Measurements from ENCODE around the gene SSTR3.
"Not testable (repeated sequence)": the region's sequence is repeated elsewhere in the genome, so short reads cannot be mapped to it uniquely, and the experiment has no call there.

Gene SSTR3

GRCh38 chr22:37182949-37183245 is 29.4 kb downstream of the SSTR3 start:
- no peak for DNase-seq (ENCODE audit: low read depth in 1 of 2, low spot score in 1 of 2)

- DNase-seq (ENCODE audit: low read depth in 1 of 2, low spot score in 1 of 2), result no peak
Observed at GRCh38 chr22:37182101-37182948, 30.0 kb downstream of the SSTR3 start.

- DNase-seq (ENCODE audit: low read depth in 1 of 2, low spot score in 1 of 2), result no peak
Observed at GRCh38 chr22:37181681-37182080, 30.6 kb downstream of the SSTR3 start.

- no peak for DNase-seq (ENCODE audit: low read depth in 1 of 2, low spot score in 1 of 2)
Observed at GRCh38 chr22:37180531-37181231, 31.6 kb downstream of the SSTR3 start.

GRCh38 chr22:37179622-37180420 is 32.5 kb downstream of the SSTR3 start:
- DNase-seq (ENCODE audit: low read depth in 1 of 2, low spot score in 1 of 2), result no peak

GRCh38 chr22:37179126-37179470 is 33.2 kb downstream of the SSTR3 start:
- DNase-seq (ENCODE audit: low read depth in 1 of 2, low spot score in 1 of 2), result no peak

- DNase-seq (ENCODE audit: low read depth in 1 of 2, low spot score in 1 of 2), result no peak
Observed at GRCh38 chr22:37178350-37179125, 33.7 kb downstream of the SSTR3 start.

GRCh38 chr22:37177755-37178154 is 34.5 kb downstream of the SSTR3 start:
- DNase-seq (ENCODE audit: low read depth in 1 of 2, low spot score in 1 of 2), result no peak

GRCh38 chr22:37177221-37177620 is 35.1 kb downstream of the SSTR3 start:
- DNase-seq (ENCODE audit: low read depth in 1 of 2, low spot score in 1 of 2), result no peak

- DNase-seq (ENCODE audit: low read depth in 1 of 2, low spot score in 1 of 2), result no peak
Observed at GRCh38 chr22:37176464-37177061, 35.7 kb downstream of the SSTR3 start.

- no peak for DNase-seq (ENCODE audit: low read depth in 1 of 2, low spot score in 1 of 2)
Observed at GRCh38 chr22:37175414-37176281, 36.6 kb downstream of the SSTR3 start.

- DNase-seq (ENCODE audit: low read depth in 1 of 2, low spot score in 1 of 2), result no peak
Observed at GRCh38 chr22:37174964-37175363, 37.3 kb downstream of the SSTR3 start.

- no peak for DNase-seq (ENCODE audit: low read depth in 1 of 2, low spot score in 1 of 2)
Observed at GRCh38 chr22:37173709-37174108, 38.6 kb downstream of the SSTR3 start.

- DNase-seq (ENCODE audit: low read depth in 1 of 2, low spot score in 1 of 2), result no peak
Observed at GRCh38 chr22:37172266-37173245, 39.7 kb downstream of the SSTR3 start.

- no peak for DNase-seq (ENCODE audit: low read depth in 1 of 2, low spot score in 1 of 2)
Observed at GRCh38 chr22:37171662-37172061, 40.6 kb downstream of the SSTR3 start.

GRCh38 chr22:37170689-37171405 is 41.4 kb downstream of the SSTR3 start:
- not testable (repeated sequence) for DNase-seq (ENCODE audit: low read depth in 1 of 2, low spot score in 1 of 2)

- no peak for DNase-seq (ENCODE audit: low read depth in 1 of 2, low spot score in 1 of 2)
Observed at GRCh38 chr22:37169947-37170688, 42.2 kb downstream of the SSTR3 start.
